Measurements from ENCODE around the gene CLEC2L.

Gene CLEC2L

DNA sequence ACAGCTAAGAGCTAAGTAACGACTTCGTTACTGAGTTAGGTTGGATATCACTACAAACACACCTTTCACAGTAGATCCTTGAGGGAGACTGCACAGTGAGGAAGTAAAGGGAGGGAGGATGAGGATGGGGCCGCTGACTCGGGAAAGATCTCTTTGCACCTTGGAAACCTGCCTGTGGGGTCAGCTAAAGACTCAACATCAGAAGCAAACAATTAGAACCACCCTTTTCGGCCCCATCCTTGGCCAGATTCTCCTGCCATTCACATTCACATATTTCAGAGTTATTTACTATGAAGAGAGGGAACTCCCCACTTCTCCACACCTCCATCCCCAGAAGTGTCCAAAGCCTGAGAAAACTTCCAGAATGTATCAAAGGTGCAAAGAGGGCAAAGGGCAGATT, 47.1 kb downstream of the CLEC2L start:
- H3K9me3 Mint-ChIP-seq = no peaks in the 10 kb centered on the region

DNA sequence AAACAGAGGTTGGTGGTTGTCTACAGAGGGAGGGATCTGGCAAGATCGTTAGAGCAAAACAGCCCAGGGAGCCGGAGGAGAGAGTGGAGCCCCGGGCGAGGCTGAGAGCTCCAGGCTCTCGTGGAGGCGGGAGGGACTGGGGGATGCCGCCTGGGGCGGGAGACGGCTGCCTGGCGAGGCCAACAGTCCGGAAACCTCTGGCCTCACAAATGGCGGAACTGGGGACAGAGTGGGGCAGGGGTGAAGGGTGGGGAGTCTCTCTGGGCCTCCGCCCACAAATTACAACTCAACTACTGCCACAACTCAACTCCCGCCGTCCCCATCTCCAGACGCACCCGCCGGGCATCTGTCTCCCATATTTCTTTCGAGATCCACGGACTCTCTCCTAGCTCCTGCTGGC, 47.7 kb downstream of the CLEC2L start:
- no peak for DNase-seq (ENCODE audit: low spot score)
- H3K9me3 Mint-ChIP-seq = no peaks in the 10 kb centered on the region
- no peak overlapping the region for H3K27ac Mint-ChIP-seq
- H3K27me3 Mint-ChIP-seq (ENCODE audit: low read depth) = no peaks in the 10 kb centered on the region
- no peaks in the 10 kb centered on the region for H3K4me1 Mint-ChIP-seq (ENCODE audit: low read depth)
- H3K36me3 Mint-ChIP-seq (ENCODE audit: low read depth) = peaks cover 2% of the 10 kb centered on the region
- H3K4me3 Mint-ChIP-seq = no peak overlapping the region

More for the DNA sequence above, 47.1 kb downstream of the CLEC2L start:
- Mint-ChIP-seq H3K36me3 (ENCODE audit: low read depth) (peaks cover 2% of the 10 kb centered on the region), H3K4me1 (ENCODE audit: low read depth) (peaks cover 1% of the 10 kb centered on the region), H3K27me3 (ENCODE audit: low read depth) (no peaks in the 10 kb centered on the region), H3K4me3 (no peak overlapping the region), H3K27ac (no peak overlapping the region)
- DNase-seq (ENCODE audit: low spot score) = no peak

DNA sequence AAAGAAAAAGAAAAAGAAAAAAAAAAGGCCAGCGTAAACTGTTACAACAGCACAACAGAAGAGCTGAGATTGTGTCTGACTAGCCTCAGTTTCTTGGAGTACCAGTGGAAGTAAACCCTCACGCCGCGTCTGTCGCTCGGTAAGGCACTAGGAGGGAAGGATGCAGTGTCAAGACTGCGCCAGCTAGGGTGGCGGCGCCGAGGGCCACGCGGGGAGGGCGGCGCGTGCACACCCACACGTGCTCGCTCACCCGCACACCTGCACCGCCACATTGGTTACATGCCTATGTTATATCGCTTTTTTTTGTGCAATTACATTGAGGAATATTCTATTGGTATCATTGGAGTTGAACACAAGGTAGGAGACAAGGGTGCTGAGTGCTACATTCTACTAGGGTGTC, 48.2 kb downstream of the CLEC2L start:
- Mint-ChIP-seq H3K4me3 (no peak overlapping the region), H3K9me3 (no peaks in the 10 kb centered on the region), H3K4me1 (ENCODE audit: low read depth) (no peaks in the 10 kb centered on the region), H3K27me3 (ENCODE audit: low read depth) (no peaks in the 10 kb centered on the region), H3K27ac (no peak overlapping the region), H3K36me3 (ENCODE audit: low read depth) (peaks cover 2% of the 10 kb centered on the region)
- DNase-seq (ENCODE audit: low spot score) = no peak

DNA sequence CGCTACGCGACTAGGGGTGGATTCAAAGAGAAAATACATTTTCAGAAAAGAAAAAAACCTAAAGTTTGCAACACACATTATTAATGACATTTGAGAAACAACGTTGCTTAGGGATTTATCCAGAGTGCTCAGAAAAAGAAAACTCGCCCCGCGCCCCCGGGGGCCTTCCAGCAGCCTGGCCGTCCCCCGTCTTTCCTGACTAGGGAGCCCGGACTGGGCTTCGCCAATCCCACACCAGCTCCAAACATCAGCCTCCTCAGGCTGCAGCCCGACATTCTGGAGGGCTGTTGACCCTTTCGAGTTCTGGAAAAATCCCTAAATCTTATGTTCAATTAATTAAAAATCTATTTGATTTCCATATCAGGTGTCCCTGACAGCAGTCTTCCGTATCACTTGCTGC, 48.6 kb downstream of the CLEC2L start:
- Mint-ChIP-seq H3K9me3 (no peaks in the 10 kb centered on the region), H3K36me3 (ENCODE audit: low read depth) (peaks cover 2% of the 10 kb centered on the region), H3K27me3 (ENCODE audit: low read depth) (no peaks in the 10 kb centered on the region), H3K4me1 (ENCODE audit: low read depth) (no peaks in the 10 kb centered on the region), H3K4me3 (no peak overlapping the region), H3K27ac (no peak overlapping the region)
- DNase-seq (ENCODE audit: low spot score) = no peak

DNA sequence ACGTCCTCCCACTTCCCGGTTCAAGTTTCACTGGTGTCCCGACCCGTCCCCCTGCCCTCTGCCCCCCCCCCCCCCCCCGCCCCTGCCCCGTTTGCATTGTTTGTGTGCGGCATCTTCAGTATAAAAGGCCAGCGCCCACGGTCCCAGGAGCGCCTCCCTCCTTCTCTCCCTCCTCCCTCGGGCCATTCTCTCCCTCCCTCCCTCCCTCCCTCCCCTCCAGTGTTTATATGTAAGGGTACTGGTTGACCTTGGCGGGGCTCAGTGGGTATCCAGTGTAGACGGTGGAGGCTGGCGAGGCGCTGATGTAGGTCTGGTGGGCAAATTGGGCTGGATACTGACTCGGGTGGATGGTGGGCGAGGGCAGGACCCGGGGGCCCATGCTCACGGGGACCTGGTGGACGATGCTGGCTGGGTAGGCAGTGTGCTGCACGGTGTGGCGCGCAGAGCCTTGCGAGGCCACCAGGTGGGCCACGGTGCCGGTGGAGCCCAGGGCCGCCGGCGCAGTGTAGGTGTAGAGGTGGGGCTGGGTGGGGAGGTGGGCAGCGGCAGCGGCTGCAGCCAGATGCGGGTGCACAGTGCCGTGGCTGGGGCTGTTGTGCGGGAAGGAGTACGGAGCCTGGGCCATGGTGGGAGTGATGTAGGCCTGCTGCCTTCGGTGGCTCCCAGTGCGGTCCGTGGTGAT, 49.4 kb downstream of the CLEC2L start:
- no peak for DNase-seq (ENCODE audit: low spot score)
- Mint-ChIP-seq H3K27ac (no peak overlapping the region), H3K9me3 (no peaks in the 10 kb centered on the region), H3K4me3 (no peak overlapping the region), H3K27me3 (ENCODE audit: low read depth) (no peaks in the 10 kb centered on the region), H3K36me3 (ENCODE audit: low read depth) (peaks cover 6% of the 10 kb centered on the region), H3K4me1 (ENCODE audit: low read depth) (no peaks in the 10 kb centered on the region)

DNA sequence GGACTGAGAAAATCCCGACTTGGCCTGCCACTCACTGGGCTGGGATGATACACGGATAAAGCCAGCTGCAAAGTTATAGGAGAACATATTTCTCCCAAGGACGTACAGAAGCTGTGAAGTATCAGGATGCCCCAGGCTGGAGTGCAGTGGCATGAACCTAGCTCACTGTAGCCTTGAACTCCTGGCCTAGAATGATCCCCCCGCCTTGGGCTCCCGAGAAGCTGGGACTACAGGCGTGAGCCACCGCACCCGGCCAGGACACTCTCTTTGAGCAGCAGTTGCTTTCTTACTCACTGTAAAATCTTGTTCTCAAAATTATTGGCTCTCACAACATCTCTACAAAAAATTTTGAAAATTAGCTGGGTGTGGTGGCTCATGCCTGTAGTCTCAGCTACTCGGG, 50.4 kb downstream of the CLEC2L start:
- H3K27ac Mint-ChIP-seq = no peak overlapping the region
- H3K4me3 Mint-ChIP-seq = no peak overlapping the region
- DNase-seq (ENCODE audit: low spot score) = no peak
- H3K36me3 Mint-ChIP-seq (ENCODE audit: low read depth) = peaks cover 6% of the 10 kb centered on the region
- no peaks in the 10 kb centered on the region for H3K4me1 Mint-ChIP-seq (ENCODE audit: low read depth)
- no peaks in the 10 kb centered on the region for H3K27me3 Mint-ChIP-seq (ENCODE audit: low read depth)
- no peaks in the 10 kb centered on the region for H3K9me3 Mint-ChIP-seq

DNA sequence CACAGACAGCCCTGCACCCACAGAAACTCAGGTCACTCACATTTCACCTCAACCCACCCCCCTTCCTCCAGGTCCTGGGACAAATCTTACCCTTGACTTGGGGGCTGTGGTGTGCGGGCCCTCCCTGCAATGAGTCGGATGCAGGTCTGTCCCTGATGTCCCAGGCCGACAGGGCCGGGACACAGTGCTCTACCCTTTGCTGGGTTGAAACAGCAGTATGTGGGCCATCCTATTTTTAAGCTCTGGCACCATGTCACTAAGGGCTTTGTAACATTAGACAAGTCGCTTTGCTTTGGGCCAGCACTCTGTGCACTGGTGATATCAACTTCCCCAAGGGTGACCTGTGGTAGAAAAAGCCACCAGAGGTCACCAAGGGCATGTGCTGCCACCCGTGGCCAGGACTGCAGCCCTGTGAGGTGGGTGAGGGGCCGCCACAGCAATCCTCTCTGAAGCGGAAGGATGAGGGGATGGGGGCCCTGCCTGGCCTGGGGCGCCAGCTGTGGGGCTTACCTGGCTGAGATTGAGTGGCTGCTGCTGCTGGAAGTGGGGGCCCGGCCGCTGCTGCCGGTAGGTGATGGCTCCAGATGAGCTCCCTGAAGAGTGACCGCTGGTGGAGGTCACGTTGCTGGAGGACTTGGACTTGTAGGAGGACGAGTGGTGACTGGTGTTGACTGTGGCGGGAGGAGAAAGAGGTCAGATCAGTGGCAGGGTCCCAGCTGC, 51.3 kb downstream of the CLEC2L start:
- Mint-ChIP-seq H3K36me3 (ENCODE audit: low read depth) (peaks cover 6% of the 10 kb centered on the region), H3K27me3 (ENCODE audit: low read depth) (no peaks in the 10 kb centered on the region), H3K27ac (no peak overlapping the region), H3K4me1 (ENCODE audit: low read depth) (no peaks in the 10 kb centered on the region), H3K4me3 (no peak overlapping the region), H3K9me3 (no peaks in the 10 kb centered on the region)
- DNase-seq (ENCODE audit: low spot score) = no peak

DNA sequence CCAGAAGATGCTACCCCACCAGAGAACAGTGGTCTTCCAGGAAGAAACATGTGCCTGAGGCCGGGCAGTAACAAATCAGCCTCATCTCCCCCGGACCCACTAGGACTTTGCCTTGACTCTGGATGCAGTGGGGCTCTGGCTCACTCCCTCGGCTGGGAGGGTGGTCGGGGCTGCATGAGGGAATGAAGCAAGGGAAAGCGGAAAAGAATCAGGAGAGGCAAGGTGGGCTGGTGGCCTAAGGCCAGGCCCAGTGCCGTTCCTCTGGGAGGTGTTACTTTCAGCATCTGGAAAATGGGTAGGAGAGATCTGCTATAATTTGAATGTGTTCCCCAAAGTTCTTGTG, 51.8 kb downstream of the CLEC2L start:
- Mint-ChIP-seq H3K27me3 (ENCODE audit: low read depth) (no peaks in the 10 kb centered on the region), H3K4me1 (ENCODE audit: low read depth) (no peaks in the 10 kb centered on the region), H3K9me3 (no peaks in the 10 kb centered on the region), H3K4me3 (no peak overlapping the region), H3K27ac (no peak overlapping the region), H3K36me3 (ENCODE audit: low read depth) (peaks cover 6% of the 10 kb centered on the region)
- DNase-seq (ENCODE audit: low spot score) = no peak

DNA sequence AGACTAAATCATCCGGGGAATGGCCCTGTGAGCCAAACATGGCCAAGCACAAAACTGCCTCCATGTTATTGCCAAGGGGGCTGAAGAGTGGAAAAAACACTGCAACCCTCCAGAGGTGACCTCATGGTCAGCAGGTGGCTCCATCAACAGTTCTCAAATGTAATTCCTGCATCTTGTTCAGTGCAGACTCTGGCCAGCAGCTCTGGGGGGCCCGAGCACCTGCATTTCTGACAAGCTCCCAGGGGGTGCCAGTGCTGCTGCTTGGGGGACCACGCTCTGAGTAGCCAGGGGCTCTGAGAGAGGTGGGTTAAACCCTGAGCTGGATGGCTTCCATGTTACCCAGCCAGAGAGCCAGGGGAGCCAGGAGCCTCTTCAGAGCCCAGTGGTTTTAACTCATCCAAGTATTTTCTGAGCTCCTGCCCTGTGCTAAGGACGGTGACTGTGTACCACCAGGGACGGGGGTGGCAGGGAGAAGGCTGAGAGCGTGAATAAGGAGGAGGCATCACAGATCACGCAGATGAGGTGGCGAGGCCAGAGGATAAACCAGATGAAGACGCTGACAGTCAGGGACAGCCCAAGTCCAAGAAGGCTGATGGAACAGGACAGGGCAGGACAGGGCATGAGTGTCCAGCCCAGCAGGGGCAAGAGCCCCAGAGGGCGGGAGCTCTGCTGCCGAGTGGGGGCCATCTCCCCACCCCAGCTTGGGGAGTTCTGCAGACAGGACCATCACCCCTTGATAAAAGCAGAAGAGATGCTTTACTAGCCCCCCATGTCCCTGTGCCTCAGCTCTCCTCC, 52.9 kb downstream of the CLEC2L start:
- H3K4me1 Mint-ChIP-seq (ENCODE audit: low read depth) = no peaks in the 10 kb centered on the region
- no peaks in the 10 kb centered on the region for H3K9me3 Mint-ChIP-seq
- DNase-seq (ENCODE audit: low spot score) = no peak
- H3K27me3 Mint-ChIP-seq (ENCODE audit: low read depth) = no peaks in the 10 kb centered on the region
- H3K4me3 Mint-ChIP-seq = no peak overlapping the region
- H3K36me3 Mint-ChIP-seq (ENCODE audit: low read depth) = peaks cover 6% of the 10 kb centered on the region
- no peak overlapping the region for H3K27ac Mint-ChIP-seq

DNA sequence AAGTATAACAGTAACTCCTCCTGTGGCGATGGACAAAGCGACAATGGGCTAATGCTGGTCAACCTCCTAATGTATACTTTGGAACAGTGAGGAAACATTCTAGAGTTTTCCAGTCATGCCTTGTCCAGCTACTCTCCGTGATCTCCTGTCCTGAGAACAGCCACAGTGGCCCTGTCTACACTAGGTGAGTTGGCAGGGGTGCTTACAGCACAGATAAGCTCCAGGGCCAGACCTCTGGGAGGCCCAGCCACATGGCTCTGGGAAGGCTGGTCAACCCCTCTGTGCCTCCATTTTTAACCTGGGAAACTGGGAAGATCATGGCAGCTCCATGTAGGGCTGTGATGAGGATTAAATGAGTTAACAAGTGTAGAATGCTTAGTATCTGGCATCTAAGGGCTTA, 57.0 kb downstream of the CLEC2L start:
- peaks cover 7% of the 10 kb centered on the region for H3K36me3 Mint-ChIP-seq (ENCODE audit: low read depth)
- no peak for DNase-seq (ENCODE audit: low spot score)
- no peak overlapping the region for H3K4me3 Mint-ChIP-seq
- no peaks in the 10 kb centered on the region for H3K27me3 Mint-ChIP-seq (ENCODE audit: low read depth)
- H3K27ac Mint-ChIP-seq = no peak overlapping the region
- H3K4me1 Mint-ChIP-seq (ENCODE audit: low read depth) = peaks cover 4% of the 10 kb centered on the region
- H3K9me3 Mint-ChIP-seq = no peaks in the 10 kb centered on the region

DNA sequence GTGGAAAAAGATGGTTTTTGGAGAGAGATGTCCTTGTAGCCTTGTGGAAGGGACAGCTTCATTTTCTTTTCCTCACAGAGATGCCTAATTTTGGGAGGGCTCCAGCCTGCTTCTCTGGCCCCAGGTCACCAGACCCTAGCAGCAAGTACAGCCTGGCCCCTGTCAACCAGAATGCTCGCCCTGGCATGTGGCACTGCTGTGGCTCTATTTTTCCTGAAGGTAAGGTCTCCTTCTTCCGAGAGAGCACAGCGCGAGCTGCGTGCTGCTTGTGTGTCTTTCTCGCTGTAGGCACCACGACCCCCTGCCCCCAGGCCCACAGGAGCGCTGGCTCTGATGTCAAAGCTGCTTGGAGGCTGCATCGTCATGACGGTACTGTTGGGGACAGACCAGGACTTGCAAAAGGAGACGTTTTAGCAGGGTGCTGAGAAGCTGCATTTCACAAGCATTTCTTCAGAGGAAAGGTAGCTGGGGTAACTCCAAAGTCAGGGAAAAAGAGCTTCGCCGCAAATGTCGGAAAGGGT, 58.7 kb downstream of the CLEC2L start:
- no peak for DNase-seq (ENCODE audit: low spot score)
- Mint-ChIP-seq H3K27me3 (ENCODE audit: low read depth) (no peaks in the 10 kb centered on the region), H3K4me1 (ENCODE audit: low read depth) (peaks cover 4% of the 10 kb centered on the region), H3K4me3 (no peak overlapping the region), H3K36me3 (ENCODE audit: low read depth) (peaks cover 11% of the 10 kb centered on the region), H3K9me3 (no peaks in the 10 kb centered on the region), H3K27ac (no peak overlapping the region)

DNA sequence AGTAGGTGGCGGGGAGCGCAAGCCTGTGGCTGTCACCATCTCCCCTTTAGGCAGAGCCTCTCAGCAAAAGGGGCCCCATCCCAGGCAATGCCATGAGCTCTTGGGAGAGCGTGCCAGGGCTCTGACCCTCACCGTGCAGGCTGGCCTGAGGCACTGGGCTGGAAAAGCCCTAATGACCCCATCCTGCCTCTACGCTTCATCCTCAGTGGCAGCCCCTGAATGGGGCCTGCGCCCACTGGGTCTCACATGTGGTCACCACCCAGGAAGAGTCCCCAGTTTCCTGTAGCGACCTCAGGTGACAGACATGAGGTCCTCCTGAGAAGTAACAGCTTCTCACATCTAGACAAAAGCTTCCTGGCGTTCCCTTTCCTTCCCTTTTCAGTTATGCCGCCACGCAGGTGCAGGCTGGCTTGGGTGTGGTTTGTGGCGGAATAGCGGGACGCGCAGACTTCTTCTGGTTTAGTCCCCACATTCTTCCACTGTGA, 59.2 kb downstream of the CLEC2L start:
- Mint-ChIP-seq H3K27ac (no peak overlapping the region), H3K4me1 (ENCODE audit: low read depth) (peaks cover 4% of the 10 kb centered on the region), H3K9me3 (no peaks in the 10 kb centered on the region), H3K27me3 (ENCODE audit: low read depth) (no peaks in the 10 kb centered on the region), H3K4me3 (no peak overlapping the region), H3K36me3 (ENCODE audit: low read depth) (peaks cover 10% of the 10 kb centered on the region)
- DNase-seq (ENCODE audit: low spot score) = no peak

DNA sequence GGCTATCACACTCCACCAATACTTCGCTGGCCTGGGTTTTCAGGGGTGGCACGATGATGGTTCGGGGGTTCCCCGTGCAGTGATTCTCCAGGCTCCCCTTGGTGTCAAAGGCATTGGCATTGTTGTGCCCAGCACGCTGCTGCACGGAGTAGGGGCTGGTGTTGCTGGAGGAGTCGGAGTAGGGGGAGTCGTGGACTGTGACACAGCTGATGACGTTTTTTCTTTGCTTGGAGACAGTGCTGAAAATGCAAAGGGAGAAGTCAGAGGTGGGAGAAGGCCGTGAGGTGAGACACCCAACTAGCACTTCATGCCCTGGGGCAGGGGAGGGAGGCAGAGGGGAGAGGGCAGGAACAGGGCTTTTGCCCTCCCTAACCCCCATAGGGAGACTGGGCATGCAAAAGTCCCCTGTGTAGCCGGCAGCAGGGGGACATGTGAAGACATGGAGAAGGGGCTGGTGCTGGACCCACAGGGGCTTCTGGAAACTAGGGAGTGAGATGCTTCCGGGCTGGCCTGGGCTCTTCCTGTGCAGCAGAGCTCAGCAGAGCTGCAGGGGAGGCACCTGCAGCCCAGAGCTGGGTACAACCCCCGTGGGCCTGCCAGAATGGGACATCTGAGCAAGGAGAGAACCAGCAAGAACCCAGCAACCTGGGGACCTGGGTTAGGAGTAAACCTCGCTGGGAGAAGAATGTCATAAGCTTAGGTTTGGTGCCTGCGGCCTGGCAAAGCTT, 60.5 kb downstream of the CLEC2L start:
- Mint-ChIP-seq H3K36me3 (ENCODE audit: low read depth) (peaks cover 12% of the 10 kb centered on the region), H3K4me3 (no peak overlapping the region), H3K27me3 (ENCODE audit: low read depth) (no peaks in the 10 kb centered on the region), H3K27ac (no peak overlapping the region), H3K9me3 (no peaks in the 10 kb centered on the region), H3K4me1 (ENCODE audit: low read depth) (peaks cover 6% of the 10 kb centered on the region)
- DNase-seq (ENCODE audit: low spot score) = no peak

Measured in T-helper 2 cell treated with Interferon-gamma antibody and Interleukin-4, amounts not matched to agents 5 μg/mL and 100 μg/mL, for 36 hours (primary cell).